K562 (cell line): ENCODE data around the gene GLP1R. TPM values are rescaled to one million over a fixed set of nuclear protein-coding genes. Genes with fewer than 3 reads are reported as not detected.
A peak's percentile ranks its signal among the peaks of the same experiment; 100 is the strongest.

Experiments used
- ADNP ChIP-seq: fragments of 200-800 bp; sonication (Bioruptor generic); IDR thresholded peaks from 2 replicates; pipeline ENCODE4 v1.6.1; 2016; ENCODE audit warnings: missing genetic modification characterization, missing compliant biosample characterization
- CBX1 ChIP-seq: sonication (generic); IDR thresholded peaks from 2 replicates; pipeline ENCODE4 v1.6.1; 2016; ENCODE audit warnings: antibody characterized with exemption, low read depth, mild to moderate bottlenecking
- CGGBP1 ChIP-seq: fragments of 250-450 bp; sonication (Bioruptor Pico); IDR thresholded peaks from 2 replicates; pipeline ENCODE4 v1.9.0; 2021; ENCODE audit warnings: mild to moderate bottlenecking
- E2F8 ChIP-seq: fragments of 450-650 bp; IDR thresholded peaks from 2 replicates; pipeline ENCODE4 v1.7.1; 2018; ENCODE audit warnings: mild to moderate bottlenecking, low read depth; ENCODE audit not compliant: partially characterized antibody
- EP300 ChIP-seq: IDR thresholded peaks from 2 replicates; pipeline ENCODE4 v1.6.1; 2012; ENCODE audit warnings: low read length, improper control_type of control experiment
- FOXA1 ChIP-seq: fragments of 450-650 bp; IDR thresholded peaks from 2 replicates; pipeline ENCODE4 v1.6.1; 2016; ENCODE audit warnings: mild to moderate bottlenecking, borderline replicate concordance
- GATAD2B ChIP-seq: fragments of 450-650 bp; IDR thresholded peaks from 2 replicates; pipeline ENCODE4 v1.6.1; 2017; ENCODE audit warnings: mild to moderate bottlenecking, borderline replicate concordance
- HNRNPLL ChIP-seq: fragments of 200-400 bp; formaldehyde crosslinking; IDR thresholded peaks from 2 replicates; pipeline ENCODE4 v1.6.1; 2017; ENCODE audit warnings: low read length, low read depth, mild to moderate bottlenecking; ENCODE audit not compliant: poor library complexity, severe bottlenecking
- MIER1 ChIP-seq: fragments of 450-650 bp; IDR thresholded peaks from 2 replicates; pipeline ENCODE4 v1.6.1; 2016; ENCODE audit warnings: antibody characterized with exemption, mild to moderate bottlenecking, low read depth
- PCBP1 ChIP-seq: fragments of 200-400 bp; formaldehyde crosslinking; IDR thresholded peaks from 2 replicates; pipeline ENCODE4 v1.6.1; 2018; ENCODE audit warnings: mild to moderate bottlenecking, low read depth, low read length; ENCODE audit not compliant: poor library complexity, severe bottlenecking
- POLR2G ChIP-seq: fragments of 200-400 bp; formaldehyde crosslinking; IDR thresholded peaks from 2 replicates; pipeline ENCODE4 v1.6.1; 2017; ENCODE audit warnings: low read depth, mild to moderate bottlenecking, antibody characterized with exemption, low read length, moderate library complexity
- PRMT5 ChIP-seq: sonication (generic); formaldehyde crosslinking; IDR thresholded peaks from 2 replicates; pipeline ENCODE4 v1.5.0; 2020; ENCODE audit warnings: missing genetic modification reagents
- PRPF4 ChIP-seq: fragments of 200-400 bp; formaldehyde crosslinking; IDR thresholded peaks from one replicate; pipeline ENCODE4 v1.6.1; 2017; ENCODE audit warnings: low read length, low read depth, mild to moderate bottlenecking; ENCODE audit not compliant: insufficient read depth, poor library complexity, severe bottlenecking
- RUNX1 ChIP-seq: sonication (generic); IDR thresholded peaks from 2 replicates; pipeline ENCODE4 v1.6.1; 2016; ENCODE audit warnings: antibody characterized with exemption, low read depth
- STAT5B ChIP-seq: fragments of 250-450 bp; sonication (Bioruptor Pico); IDR thresholded peaks from 2 replicates; pipeline ENCODE4 v1.8.0; 2021; ENCODE audit warnings: mild to moderate bottlenecking, inconsistent platforms
- XRCC3 ChIP-seq: fragments of 450-650 bp; IDR thresholded peaks from 2 replicates; pipeline ENCODE4 v1.6.1; 2017; ENCODE audit warnings: mild to moderate bottlenecking, moderate library complexity
- ZBTB33 ChIP-seq: sonication (generic); formaldehyde crosslinking; IDR thresholded peaks from 2 replicates; pipeline ENCODE4 v1.8.1; 2023; ENCODE audit warnings: mild to moderate bottlenecking, missing genetic modification reagents
- ZBTB49 ChIP-seq: sonication (generic); formaldehyde crosslinking; IDR thresholded peaks from 2 replicates; pipeline ENCODE4 v1.8.0; 2022; ENCODE audit warnings: missing genetic modification reagents, mild to moderate bottlenecking, borderline replicate concordance
- ZC3H11A ChIP-seq: IDR thresholded peaks from 2 replicates; pipeline ENCODE4 v1.6.1; 2012; ENCODE audit warnings: low read depth, low read length, improper control_type of control experiment
- ZNF23 ChIP-seq: fragments of 250-450 bp; sonication (Bioruptor Pico); IDR thresholded peaks from 2 replicates; pipeline ENCODE4 v1.4.0; 2020; ENCODE audit warnings: mild to moderate bottlenecking
- ZNF282 ChIP-seq: sonication (generic); formaldehyde crosslinking; IDR thresholded peaks from 2 replicates; pipeline ENCODE4 v1.8.1; 2023; ENCODE audit warnings: missing genetic modification reagents
- polyA plus RNA-seq, 8 experiments: library from polyadenylated mRNA; depleted of rRNA in 4 of 8; stranded (reverse) in 5 of 8; unstranded in 3 of 8; fragments of >200 nt; fragmentation: Nextera tagmentation in 2 of 8; fragmentation: Illumina TruSeq in 1 of 8; extraction: Ambion mirVana in 2 of 8; extraction: Trizol in 1 of 8; gene quantifications; 2 replicates each; pipeline versions ENCODE4 v1.2.1 to v1.2.3, GENCODE V29; 2011 to 2014; ENCODE audit warnings: inconsistent platforms in 1 of 8, missing spikeins in 1 of 8
- total RNA-seq, 7 experiments: library from RNA; depleted of rRNA in 6 of 7; stranded (reverse); fragments of >200 nt in 6 of 7; fragmentation: Illumina TruSeq in 2 of 7; extraction: Trizol in 2 of 7; gene quantifications; 2 replicates each; pipeline versions ENCODE4 v1.2.1 to v1.2.3, GENCODE V29; 2011 to 2021; ENCODE audit warnings: low replicate concordance in 1 of 7

Gene GLP1R
- total and polyA plus RNA-seq, 9 of the 15 experiments (the other 6 are each of a cell fraction or from before 2014, with no cell fraction given): not detected

- TF ChIP-seq XRCC3: no peak
- peak; percentile 96 for TF ChIP-seq CBX1
- no peak for TF ChIP-seq STAT5B
- TF ChIP-seq CGGBP1 (CRISPR knock-in tag): no peak
- TF ChIP-seq ZBTB49 (CRISPR knock-in tag): 0 out of 2 replicates have a peak, but pooled peaks have one; percentile 67
- TF ChIP-seq POLR2G: peak; percentile 96
- TF ChIP-seq ZNF23: no peak
- TF ChIP-seq ZNF282: 0 out of 2 replicates have a peak, but pooled peaks have one; percentile 72
- TF ChIP-seq MIER1: peak; percentile 35; the same call in 1 of the 2 replicates
- peak; percentile 57; the same call in 1 of the 2 replicates for TF ChIP-seq GATAD2B
- TF ChIP-seq RUNX1: no peak
- TF ChIP-seq E2F8: peak; percentile 88
- TF ChIP-seq ADNP (tag): no peak
- TF ChIP-seq EP300: peak; percentile 78
- TF ChIP-seq FOXA1: no peak
- no peak for TF ChIP-seq HNRNPLL
- no peak for TF ChIP-seq PRPF4
- TF ChIP-seq PCBP1: peak; percentile 77
- TF ChIP-seq PRMT5: no peak
- peak; percentile 89 for TF ChIP-seq ZBTB33 (CRISPR knock-in tag)
- no peak for TF ChIP-seq ZC3H11A
Measured at GRCh38 chr6:39114704-39115599, 66.4 kb downstream of the GLP1R start, which contains the start of gene SAYSD1 (continued).
